Immature natural killer cell (primary cell): ENCODE measurements around the gene CASP5. TPM values are rescaled to one million over a fixed set of nuclear protein-coding genes. Genes with fewer than 3 reads are reported as not detected.
"Not testable (repeated sequence)": the region's sequence is repeated elsewhere in the genome, so short reads cannot be mapped to it uniquely, and the experiment has no call there.

Experiments used
- DNase-seq, 3 donors: peaks; one replicate each; pipeline ENCODE4 v3.0.0; 2022; ENCODE audit warnings: mixed read lengths in 1 of 3
- H3K27ac Mint-ChIP-seq, 6 donors: one replicate each; pipeline ENCODE4 v1.8.0; 2020; ENCODE audit warnings: mixed read lengths in 6 of 6, mild to moderate bottlenecking in 5 of 6, inconsistent platforms in 4 of 6, moderate library complexity in 3 of 6
- H3K27me3 Mint-ChIP-seq, 3 donors: one replicate each; pipeline ENCODE4 v1.8.0; 2020 to 2021; ENCODE audit warnings: low read depth in 3 of 3, mild to moderate bottlenecking in 3 of 3, mixed read lengths in 3 of 3, moderate library complexity in 3 of 3, inconsistent platforms in 1 of 3
- H3K36me3 Mint-ChIP-seq, 3 donors: one replicate each; pipeline ENCODE4 v1.8.0; 2020; ENCODE audit warnings: mixed read lengths in 3 of 3, inconsistent platforms in 2 of 3, mild to moderate bottlenecking in 2 of 3
- H3K4me1 Mint-ChIP-seq, 2 donors: one replicate each; pipeline ENCODE4 v1.8.0; 2020; ENCODE audit warnings: inconsistent platforms in 2 of 2, mild to moderate bottlenecking in 2 of 2, mixed read lengths in 2 of 2, moderate library complexity in 1 of 2
- H3K4me3 Mint-ChIP-seq, 5 donors: one replicate each; pipeline ENCODE4 v1.8.0; 2020; ENCODE audit warnings: mild to moderate bottlenecking in 5 of 5, mixed read lengths in 5 of 5, inconsistent platforms in 3 of 5, moderate library complexity in 3 of 5
- H3K9me3 Mint-ChIP-seq, 6 donors: one replicate each; pipeline ENCODE4 v1.8.0; 2020; ENCODE audit warnings: mild to moderate bottlenecking in 6 of 6, mixed read lengths in 6 of 6, inconsistent platforms in 4 of 6, moderate library complexity in 3 of 6
- polyA plus RNA-seq, 3 donors: library from polyadenylated mRNA; unstranded; fragments of 300-500 nt; fragmentation: Illumina TruSeq; gene quantifications; one replicate each; pipeline ENCODE4 v1.2.3, GENCODE V29; 2021

Gene CASP5
- polyA plus RNA-seq, 3 donors from 2014 or later, result not detected

GRCh38 chr11:105045676-105046296 is 22.8 kb upstream of the CASP5 start:
- Mint-ChIP-seq H3K27me3 (peaks cover 0 to 1% (median 0%) of the 10 kb centered on the region in 3 donors), H3K9me3 (no peaks in the 10 kb centered on the region), H3K27ac (peak overlapping the region; percentile 68 to 98 (median 86)), H3K36me3 (peaks cover 14 to 16% (median 16%) of the 10 kb centered on the region in 3 donors), H3K4me1 (peaks cover 51 to 63% of the 10 kb centered on the region in 2 donors), H3K4me3 (peak overlapping the region; percentile 53 to 100 (median 97))
- no peak for DNase-seq

GRCh38 chr11:105044557-105045524 is 21.9 kb upstream of the CASP5 start, which contains the start of gene CARD16:
TSS of gene CARD16 (minus strand) at chr11:105045335. CDS start at chr11:105045297, 38 bp downstream.
- not testable (repeated sequence) for H3K9me3 Mint-ChIP-seq, H3K27me3 Mint-ChIP-seq
- peak within 1 kb of the TSS; percentile 94 to 100 (median 97) for H3K4me3 Mint-ChIP-seq
- H3K36me3 Mint-ChIP-seq, result peaks cover 24 to 26% (median 24%) of the 10 kb centered on the region in 3 donors
- H3K27ac Mint-ChIP-seq, result peak within 1 kb of the TSS; percentile 92 to 100 (median 98)
- peaks cover 56 to 72% of the 10 kb centered on the region in 2 donors for H3K4me1 Mint-ChIP-seq
- peak; percentile 50 to 53 (median 51) for DNase-seq

GRCh38 chr11:105042178-105042577 is 19.2 kb upstream of the CASP5 start:
- H3K4me1 Mint-ChIP-seq, result peaks cover 58 to 75% of the 10 kb centered on the region in 2 donors
- H3K36me3 Mint-ChIP-seq, result peaks cover 37 to 44% (median 38%) of the 10 kb centered on the region in 3 donors
- H3K27ac Mint-ChIP-seq, result peak overlapping the region in 5 of 6 donors; percentile 46 to 98 (median 92)
- peak overlapping the region; percentile 94 to 100 (median 97) for H3K4me3 Mint-ChIP-seq
- peak in 1 of 3 donors; percentile 12 for DNase-seq
- H3K9me3 Mint-ChIP-seq, result no peaks in the 10 kb centered on the region
- H3K27me3 Mint-ChIP-seq, result peaks cover 0 to 1% (median 0%) of the 10 kb centered on the region in 3 donors

GRCh38 chr11:105040703-105041102 is 17.7 kb upstream of the CASP5 start:
- no peaks in the 10 kb centered on the region for H3K9me3 Mint-ChIP-seq
- H3K36me3 Mint-ChIP-seq, result peaks cover 37 to 52% (median 45%) of the 10 kb centered on the region in 3 donors
- DNase-seq, result no peak
- peak overlapping the region in 2 of 5 donors; percentile 1 for H3K4me3 Mint-ChIP-seq
- H3K27me3 Mint-ChIP-seq, result peaks cover 0 to under 1% (median 0%) of the 10 kb centered on the region in 3 donors
- peaks cover 58 to 68% of the 10 kb centered on the region in 2 donors for H3K4me1 Mint-ChIP-seq
- H3K27ac Mint-ChIP-seq, result peak overlapping the region in 5 of 6 donors; percentile 2 to 92 (median 43)

- H3K27ac Mint-ChIP-seq, result peak within 1 kb of the TSS; percentile 91 to 98 (median 94)
- DNase-seq, result peak; percentile 41 to 54 (median 48)
- peaks cover 0 to 3% (median 0%) of the 10 kb centered on the region in 3 donors for H3K27me3 Mint-ChIP-seq
- peaks cover 56 to 62% of the 10 kb centered on the region in 2 donors for H3K4me1 Mint-ChIP-seq
- no peaks in the 10 kb centered on the region for H3K9me3 Mint-ChIP-seq
- H3K4me3 Mint-ChIP-seq, result peak within 1 kb of the TSS; percentile 92 to 99 (median 98)
- peaks cover 18 to 50% (median 42%) of the 10 kb centered on the region in 3 donors for H3K36me3 Mint-ChIP-seq
Observed at GRCh38 chr11:105034813-105035620, 12.0 kb upstream of the CASP5 start, which contains the start of gene CASP1. TSS of gene CASP1 (minus strand) at chr11:105035144. CDS start at chr11:105035113, 31 bp downstream.

GRCh38 chr11:105034388-105034787 is 11.4 kb upstream of the CASP5 start:
- H3K4me1 Mint-ChIP-seq, result peaks cover 59 to 64% of the 10 kb centered on the region in 2 donors
- H3K36me3 Mint-ChIP-seq, result peaks cover 18 to 50% (median 43%) of the 10 kb centered on the region in 3 donors

GRCh38 chr11:105033781-105034180 is 10.8 kb upstream of the CASP5 start:
- peak overlapping the region; percentile 91 to 98 (median 94) for H3K27ac Mint-ChIP-seq
- peak in 1 of 3 donors; percentile 18 for DNase-seq
- peak overlapping the region; percentile 92 to 99 (median 98) for H3K4me3 Mint-ChIP-seq
- peaks cover 0 to 3% (median 0%) of the 10 kb centered on the region in 3 donors for H3K27me3 Mint-ChIP-seq
- H3K36me3 Mint-ChIP-seq, result peaks cover 21 to 51% (median 47%) of the 10 kb centered on the region in 3 donors
- peaks cover 64 to 70% of the 10 kb centered on the region in 2 donors for H3K4me1 Mint-ChIP-seq
- H3K9me3 Mint-ChIP-seq, result no peaks in the 10 kb centered on the region

More at GRCh38 chr11:105034388-105034787, 11.4 kb upstream of the CASP5 start:
- Mint-ChIP-seq H3K4me3 (peak overlapping the region; percentile 92 to 99 (median 98)), H3K27ac (peak overlapping the region; percentile 91 to 98 (median 94))
- DNase-seq, H3K9me3 Mint-ChIP-seq, H3K27me3 Mint-ChIP-seq: not testable (repeated sequence)

- Mint-ChIP-seq H3K36me3 (peaks cover 21 to 51% (median 46%) of the 10 kb centered on the region in 3 donors), H3K4me1 (peaks cover 66 to 74% of the 10 kb centered on the region in 2 donors), H3K27ac (peak overlapping the region; percentile 91 to 98 (median 94)), H3K27me3 (peaks cover 0 to 3% (median 0%) of the 10 kb centered on the region in 3 donors), H3K9me3 (no peaks in the 10 kb centered on the region), H3K4me3 (peak overlapping the region; percentile 92 to 99 (median 98))
- no peak for DNase-seq
Observed at GRCh38 chr11:105033343-105033742, 10.4 kb upstream of the CASP5 start.

GRCh38 chr11:105032495-105032894 is 9.5 kb upstream of the CASP5 start:
- Mint-ChIP-seq H3K4me3 (peak overlapping the region; percentile 92 to 99 (median 98)), H3K4me1 (peaks cover 70 to 83% of the 10 kb centered on the region in 2 donors), H3K36me3 (peaks cover 22 to 53% (median 45%) of the 10 kb centered on the region in 3 donors), H3K27ac (peak overlapping the region; percentile 43 to 96 (median 86)), H3K27me3 (peaks cover 0 to 3% (median 0%) of the 10 kb centered on the region in 3 donors), H3K9me3 (no peaks in the 10 kb centered on the region)
- DNase-seq, result peak in 1 of 3 donors; percentile 23

- H3K9me3 Mint-ChIP-seq, result no peaks in the 10 kb centered on the region
- no peaks in the 10 kb centered on the region for H3K27me3 Mint-ChIP-seq
- H3K4me1 Mint-ChIP-seq, result peaks cover 34 to 60% of the 10 kb centered on the region in 2 donors
- H3K27ac Mint-ChIP-seq, result peak overlapping the region; percentile 0 to 89 (median 60)
- H3K4me3 Mint-ChIP-seq, result peak overlapping the region in 3 of 5 donors; percentile 1 to 37 (median 7)
- no peak for DNase-seq
- peaks cover 41 to 62% (median 51%) of the 10 kb centered on the region in 3 donors for H3K36me3 Mint-ChIP-seq
Observed at GRCh38 chr11:105027678-105028077, 4.7 kb upstream of the CASP5 start.

GRCh38 chr11:105024394-105024793 is 1.4 kb upstream of the CASP5 start:
- peaks cover 31 to 40% (median 34%) of the 10 kb centered on the region in 3 donors for H3K36me3 Mint-ChIP-seq
- peak overlapping the region in 4 of 6 donors; percentile 6 to 45 (median 14) for H3K27ac Mint-ChIP-seq
- DNase-seq, result no peak
- H3K9me3 Mint-ChIP-seq, result no peaks in the 10 kb centered on the region
- no peaks in the 10 kb centered on the region for H3K27me3 Mint-ChIP-seq
- no peak overlapping the region for H3K4me3 Mint-ChIP-seq
- peaks cover 12 to 34% of the 10 kb centered on the region in 2 donors for H3K4me1 Mint-ChIP-seq

- H3K27ac Mint-ChIP-seq, result peak overlapping the region in 1 of 6 donors; percentile 51
- no peaks in the 10 kb centered on the region for H3K9me3 Mint-ChIP-seq
- H3K27me3 Mint-ChIP-seq, result no peaks in the 10 kb centered on the region
- peaks cover 18 to 23% (median 20%) of the 10 kb centered on the region in 3 donors for H3K36me3 Mint-ChIP-seq
- H3K4me3 Mint-ChIP-seq, result no peak overlapping the region
- H3K4me1 Mint-ChIP-seq, result peaks cover 0 to 15% of the 10 kb centered on the region in 2 donors
- no peak for DNase-seq
Observed at GRCh38 chr11:105022527-105022926, 441 bp downstream of the CASP5 start.
